ENCODE results near the gene RACGAP1.

Gene RACGAP1

GRCh38 chr12:49984476-49985359, 40.6 kb downstream of the RACGAP1 start:
- DNase-seq: no peak

- no peak for DNase-seq
These were observed 41.4 kb downstream of the RACGAP1 start for GRCh38 chr12:49983892-49984291.

GRCh38 chr12:49982246-49983087, 42.8 kb downstream of the RACGAP1 start:
- DNase-seq: no peak

- no peak for DNase-seq
These were observed 44.6 kb downstream of the RACGAP1 start for GRCh38 chr12:49980501-49981349.

GRCh38 chr12:49979791-49980190, 45.5 kb downstream of the RACGAP1 start:
- DNase-seq: no peak

GRCh38 chr12:49979016-49979586, 46.2 kb downstream of the RACGAP1 start:
- DNase-seq: no peak

- no peak for DNase-seq
These were observed 47.2 kb downstream of the RACGAP1 start for GRCh38 chr12:49978125-49978524.

GRCh38 chr12:49976557-49976956, 48.7 kb downstream of the RACGAP1 start:
- DNase-seq: no peak

- DNase-seq: no peak
These were observed 50.0 kb downstream of the RACGAP1 start for GRCh38 chr12:49975318-49975761.

- DNase-seq: no peak
These were observed 50.5 kb downstream of the RACGAP1 start for GRCh38 chr12:49974677-49975317.

- DNase-seq: no peak
These were observed 51.0 kb downstream of the RACGAP1 start for GRCh38 chr12:49974231-49974675.

- DNase-seq: no peak
These were observed 51.9 kb downstream of the RACGAP1 start for GRCh38 chr12:49973361-49973830.

- DNase-seq: no peak
These were observed 52.5 kb downstream of the RACGAP1 start, which contains the start of gene AQP6 for GRCh38 chr12:49972641-49973360. AQP6 (plus strand) TSS chr12:49972947; CDS start chr12:49973174, 227 bp downstream.

GRCh38 chr12:49972129-49972528, 53.2 kb downstream of the RACGAP1 start:
- no peak for DNase-seq

GRCh38 chr12:49971141-49971540, 54.2 kb downstream of the RACGAP1 start:
- DNase-seq: no peak

GRCh38 chr12:49970658-49971057, 54.6 kb downstream of the RACGAP1 start:
- no peak for DNase-seq

- no peak for DNase-seq
These were observed 55.5 kb downstream of the RACGAP1 start for GRCh38 chr12:49969651-49970429.

GRCh38 chr12:49969027-49969426, 56.3 kb downstream of the RACGAP1 start:
- DNase-seq: no peak

GRCh38 chr12:49968471-49968870, 56.8 kb downstream of the RACGAP1 start:
- no peak for DNase-seq

GRCh38 chr12:49967777-49968250, 57.5 kb downstream of the RACGAP1 start:
- DNase-seq: no peak
